ENCODE results near the gene WDSUB1.
A peak's percentile ranks its signal among the peaks of the same experiment; 100 is the strongest.

WDSUB1 gene

GRCh38 chr2:159262226-159262625 lies 24.3 kb downstream of the WDSUB1 start:
- no peak for TF ChIP-seq CTCF (IDR thresholded peaks at IDR 0.05; ENCODE audit: control extremely low read depth, extremely low read depth, low read depth, missing control alignments)
- DNase-seq (ENCODE audit: extremely low spot score) = no peak
- ChIA-PET POLR2A (no interaction called here), CTCF (interaction anchor here (1.3 to 1.4 kb wide), 2 partner anchors 36 to 143 kb away, joined by 3 to 4 read pairs; no protein-coding TSS in a partner anchor)

GRCh38 chr2:159256159-159256558 lies 30.3 kb downstream of the WDSUB1 start:
- POLR2A ChIA-PET = no interaction called here
- DNase-seq (ENCODE audit: extremely low spot score) = no peak
- TF ChIP-seq CTCF (IDR thresholded peaks at IDR 0.05; ENCODE audit: control extremely low read depth, extremely low read depth, low read depth, missing control alignments) = no peak
- CTCF ChIA-PET = interaction anchor here (1.3 to 1.7 kb wide), 3 partner anchors 17 to 29 kb away, joined by 3 to 5 read pairs (median 3); no protein-coding TSS in a partner anchor

GRCh38 chr2:159252905-159253304 lies 33.6 kb downstream of the WDSUB1 start:
- POLR2A ChIA-PET = no interaction called here
- no peak for TF ChIP-seq CTCF (IDR thresholded peaks at IDR 0.05; ENCODE audit: control extremely low read depth, extremely low read depth, low read depth, missing control alignments)
- DNase-seq (ENCODE audit: extremely low spot score) = no peak
- CTCF ChIA-PET = interaction anchor here (1.1 kb wide), 1 partner anchor 70 kb away, joined by 4 read pairs; no protein-coding TSS in a partner anchor

GRCh38 chr2:159251296-159252173 lies 35.0 kb downstream of the WDSUB1 start:
- TF ChIP-seq CTCF (IDR thresholded peaks at IDR 0.05; ENCODE audit: control extremely low read depth, extremely low read depth, low read depth, missing control alignments) = no peak

GRCh38 chr2:159249990-159250715 lies 36.4 kb downstream of the WDSUB1 start:
- no peak for TF ChIP-seq CTCF (IDR thresholded peaks at IDR 0.05; ENCODE audit: control extremely low read depth, extremely low read depth, low read depth, missing control alignments)
- CTCF ChIA-PET = interaction anchor here (0.7 to 1.6 kb wide), 5 partner anchors 10 to 689 kb away, joined by 3 to 7 read pairs (median 4); no protein-coding TSS in a partner anchor
- POLR2A ChIA-PET = interaction anchor here (0.6 to 1.2 kb wide), 2 partner anchors 35 to 760 kb away, joined by 3 to 6 read pairs; no protein-coding TSS in a partner anchor
- peak; percentile 33 for DNase-seq (ENCODE audit: extremely low spot score)

More at GRCh38 chr2:159251296-159252173, 35.0 kb downstream of the WDSUB1 start:
- ChIA-PET CTCF (interaction anchor here (0.7 to 1.5 kb wide), 3 partner anchors 13 to 20 kb away, joined by 3 to 4 read pairs (median 3); no protein-coding TSS in a partner anchor), POLR2A (no interaction called here)
- no peak for DNase-seq (ENCODE audit: extremely low spot score)

GRCh38 chr2:159246325-159246988 lies 40.0 kb downstream of the WDSUB1 start:
- CTCF ChIA-PET = interaction anchor here (1.4 kb wide), 1 partner anchor 30 kb away, joined by 4 read pairs; no protein-coding TSS in a partner anchor
- TF ChIP-seq CTCF (IDR thresholded peaks at IDR 0.05; ENCODE audit: control extremely low read depth, extremely low read depth, low read depth, missing control alignments) = no peak
- POLR2A ChIA-PET = no interaction called here
- DNase-seq (ENCODE audit: extremely low spot score) = no peak

All from GM10248 (cell line).